HG02981 (cell line): ENCODE data around the gene PPP1R14D.

ENCODE experiments used
- ATAC-seq: cut with Tn5 transposase; IDR thresholded peaks from one replicate; pipeline ENCODE4 v1.9.1; 2021; ENCODE audit warnings: mild to moderate bottlenecking, moderate library complexity; ENCODE audit not compliant: unreplicated experiment

The PPP1R14D gene

DNA sequence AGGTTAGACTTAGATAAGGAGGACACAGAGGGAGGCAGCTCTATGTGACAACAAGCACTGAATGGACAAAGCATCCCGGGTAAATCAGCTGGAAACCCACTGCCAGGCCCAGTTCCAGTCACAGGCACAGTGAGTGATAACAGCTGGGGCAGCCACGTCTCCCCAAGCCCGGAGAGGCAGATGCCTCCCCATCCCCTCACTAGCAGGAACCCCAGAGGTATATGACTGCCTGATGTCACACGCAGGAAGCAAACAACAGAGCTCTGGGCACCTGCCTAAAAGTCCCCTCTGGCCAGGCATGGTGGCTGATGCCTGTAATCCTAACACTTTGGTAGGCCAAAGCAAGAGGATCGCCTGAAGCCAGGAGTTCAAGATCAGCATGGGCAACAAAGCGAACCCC, 40.5 kb downstream of the PPP1R14D start:
- ATAC-seq = no peak

DNA sequence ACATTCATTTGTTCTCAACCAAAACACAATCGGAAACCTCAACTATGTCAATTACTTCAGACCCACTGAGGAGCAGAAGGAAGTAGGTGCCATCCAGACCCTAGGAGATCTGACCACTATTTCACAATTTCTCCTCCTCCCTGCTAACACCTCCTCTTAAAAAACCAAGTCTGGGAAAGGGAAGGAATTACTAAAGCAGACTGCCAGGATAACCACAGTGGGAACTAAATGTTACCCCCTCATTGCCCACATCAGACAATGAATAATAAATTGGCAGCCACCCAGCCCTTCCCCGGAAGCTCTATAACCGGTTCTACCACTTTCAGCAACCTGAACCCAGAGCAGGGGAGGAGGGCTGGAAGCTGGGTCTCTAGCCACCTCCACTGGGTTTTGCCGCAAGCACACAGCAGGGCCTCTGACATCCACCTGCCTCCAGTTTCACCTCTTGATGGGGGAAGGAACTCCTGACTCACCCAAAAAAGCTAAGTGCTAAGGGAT, 41.1 kb downstream of the PPP1R14D start:
- ATAC-seq = no peak

- ATAC-seq = no peak
These were observed 42.7 kb downstream of the PPP1R14D start for GRCh38 chr15:40785814-40786213.

GRCh38 chr15:40785164-40785563, 43.3 kb downstream of the PPP1R14D start:
- no peak for ATAC-seq

DNA sequence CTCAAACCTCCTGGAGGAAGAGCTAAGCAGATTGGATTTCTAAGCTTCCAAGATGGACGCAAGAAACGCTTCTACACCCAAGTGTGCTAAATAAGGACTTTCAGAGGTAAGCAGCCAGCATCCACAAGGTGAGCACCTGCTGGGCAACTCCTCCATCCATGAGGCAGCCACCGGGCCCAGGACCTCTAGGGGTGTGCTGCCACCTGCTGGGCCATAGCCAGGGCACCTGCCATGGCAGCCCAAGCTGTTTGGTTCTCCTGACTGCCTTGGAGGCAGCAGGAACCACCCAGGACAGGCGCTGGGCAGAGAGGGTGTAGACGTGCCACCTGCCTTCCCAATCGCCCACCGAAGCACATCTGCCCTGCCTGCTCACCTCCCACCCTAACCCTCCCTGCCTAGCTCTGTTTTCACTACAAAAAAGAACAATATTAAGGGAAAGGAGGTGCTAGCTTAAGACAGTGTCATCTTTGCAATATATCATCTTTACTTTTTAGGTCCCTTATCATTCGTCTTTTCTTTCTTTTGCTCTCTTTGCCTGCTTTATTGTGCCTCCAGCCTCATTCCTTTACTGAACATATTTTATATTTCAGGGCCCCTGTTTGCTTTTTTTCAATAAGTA, 45.8 kb downstream of the PPP1R14D start:
- ATAC-seq = no peak

GRCh38 chr15:40776537-40777141, 51.9 kb downstream of the PPP1R14D start:
- no peak for ATAC-seq

DNA sequence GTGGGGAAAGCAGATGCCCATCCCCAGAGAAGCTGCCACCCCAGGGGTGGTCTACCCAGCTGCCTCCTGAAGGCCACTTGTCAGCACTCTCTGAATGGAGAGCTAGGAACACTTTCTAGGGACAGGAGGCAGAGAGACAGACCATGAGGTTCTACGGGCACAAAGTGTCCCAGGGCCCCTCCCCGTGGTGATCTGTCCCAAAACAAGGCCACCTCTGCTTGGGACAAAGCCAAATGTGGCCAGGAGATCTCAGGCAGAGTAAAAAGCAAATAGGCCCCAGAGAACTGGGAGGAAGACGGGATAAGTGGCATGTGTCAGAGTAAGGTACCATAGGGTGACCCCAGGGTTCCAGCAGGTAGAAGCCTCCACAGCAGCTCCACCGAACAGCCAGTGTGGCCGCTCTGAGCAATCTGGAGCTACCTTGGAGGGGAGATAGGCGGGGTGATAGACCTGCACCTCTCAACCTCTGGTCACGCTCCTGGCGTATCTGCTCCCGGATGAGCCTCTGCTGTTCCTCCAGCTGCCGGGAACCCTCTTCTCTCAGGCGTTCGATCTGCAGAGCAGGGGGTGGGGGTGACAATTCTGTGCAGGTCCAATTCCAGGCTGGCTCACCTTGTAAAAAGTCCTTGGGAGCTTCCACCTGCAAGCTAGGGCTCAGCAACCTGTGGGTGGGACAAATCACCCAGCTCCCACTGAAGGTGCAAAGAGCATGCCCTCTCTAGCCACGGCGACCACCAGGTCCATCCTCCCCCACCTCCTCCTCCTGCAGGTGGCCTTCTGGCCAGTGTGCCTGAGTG, 52.6 kb downstream of the PPP1R14D start:
- no peak for ATAC-seq

DNA sequence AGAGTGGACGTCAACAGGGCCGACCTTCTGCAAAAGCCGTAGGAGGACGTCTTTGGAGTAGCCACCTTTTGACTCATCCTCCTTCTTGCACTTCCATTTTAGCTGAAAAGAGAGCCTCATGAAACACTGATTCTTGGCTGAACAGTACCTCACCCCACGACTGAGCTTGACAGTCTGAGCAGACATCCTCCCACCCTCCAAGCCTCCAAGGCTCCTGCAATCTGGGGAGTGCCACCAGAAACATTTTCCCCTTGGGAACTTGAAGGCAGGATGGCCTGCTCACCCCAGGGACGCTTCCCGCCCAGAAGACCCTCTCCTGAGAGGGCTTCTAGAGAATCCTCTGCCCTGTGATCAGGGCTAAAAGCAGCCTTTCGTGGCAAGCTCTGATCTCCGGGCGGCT, 53.5 kb downstream of the PPP1R14D start:
- ATAC-seq = no peak

DNA sequence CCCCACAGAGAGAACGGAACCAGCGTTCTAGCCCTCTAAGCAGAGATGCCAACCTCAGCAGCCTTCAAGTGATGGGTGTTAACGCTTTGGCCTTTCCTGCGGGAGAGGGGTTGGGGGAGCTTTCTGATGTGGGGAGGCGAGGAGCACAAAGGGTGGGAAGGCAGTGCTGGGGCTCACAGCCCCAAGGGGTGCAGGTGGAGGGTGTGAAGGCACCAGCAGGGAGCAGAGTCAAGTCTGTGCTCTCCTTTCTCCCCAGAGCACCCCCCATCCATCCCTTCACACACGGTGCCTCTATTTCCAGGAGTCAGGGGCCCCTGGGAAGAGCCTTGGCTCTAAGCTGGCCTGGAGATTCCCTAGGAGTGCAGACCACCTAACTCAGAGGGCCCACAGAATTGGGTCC, 54.6 kb downstream of the PPP1R14D start:
- ATAC-seq = no peak

DNA sequence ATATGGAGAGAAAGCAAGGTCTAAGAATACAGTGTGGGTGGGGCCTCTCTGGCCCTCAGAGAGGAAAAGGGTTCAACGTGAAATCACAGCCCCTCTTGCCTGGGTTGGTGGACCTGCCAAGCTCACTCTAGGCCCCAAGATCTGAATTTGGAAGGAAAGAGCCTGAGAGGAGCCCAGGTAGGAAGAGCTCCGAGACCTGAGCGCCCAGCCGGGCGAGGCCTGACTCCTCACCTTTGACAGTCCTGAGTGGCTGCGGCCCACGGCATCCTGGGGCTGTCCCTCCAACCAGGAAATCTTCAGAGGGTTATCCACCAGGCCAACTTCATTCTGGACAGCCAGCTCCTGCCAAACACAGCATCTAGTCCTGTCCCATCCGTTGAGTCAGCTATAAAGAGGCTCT, 55.0 kb downstream of the PPP1R14D start:
- no peak for ATAC-seq

DNA sequence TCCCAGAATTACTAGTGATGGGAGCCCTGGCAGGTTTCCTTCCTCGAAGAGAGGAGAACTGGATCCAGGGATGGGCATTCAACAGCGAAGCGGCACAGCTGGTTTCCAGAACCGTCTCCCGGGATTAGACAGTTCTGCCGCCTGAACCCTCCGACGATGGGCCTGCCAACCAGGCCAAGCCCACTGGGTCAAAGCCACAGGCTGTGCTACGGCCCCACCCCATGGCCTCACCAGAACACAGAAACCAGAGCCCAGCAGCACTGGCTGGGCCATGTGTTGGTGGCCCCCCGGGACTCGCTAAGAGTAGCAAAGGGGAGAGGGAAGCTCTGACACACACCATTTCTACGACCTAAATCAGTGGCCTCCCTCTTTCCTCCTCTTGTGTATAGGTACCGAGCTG, 56.5 kb downstream of the PPP1R14D start:
- ATAC-seq = no peak

DNA sequence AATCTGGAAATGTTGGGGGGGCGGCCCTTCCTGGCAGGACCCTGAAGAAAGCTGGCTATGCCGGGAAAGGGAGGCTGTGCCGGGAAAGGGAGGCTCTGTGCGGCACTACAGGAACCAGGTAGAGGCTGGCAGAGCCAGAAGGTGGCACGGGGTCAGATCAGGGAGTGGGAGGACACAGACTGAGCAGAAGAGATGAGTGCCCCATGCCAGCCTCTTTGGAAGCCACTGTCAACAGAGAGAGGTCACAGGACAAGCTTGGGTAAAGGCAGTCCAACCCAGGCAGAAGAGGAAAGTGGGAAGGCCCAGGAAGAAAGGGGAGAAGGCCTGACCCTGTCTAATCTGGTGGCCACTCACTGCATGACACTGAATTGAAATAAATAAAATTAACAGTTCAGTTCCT, 57.3 kb downstream of the PPP1R14D start:
- no peak for ATAC-seq

- no peak for ATAC-seq
These were observed 58.3 kb downstream of the PPP1R14D start for GRCh38 chr15:40770147-40770721.

- ATAC-seq = peak; percentile 41
These were observed 59.0 kb downstream of the PPP1R14D start, which contains the start of gene C15orf62 for GRCh38 chr15:40769274-40770146. C15orf62 (plus strand) TSS chr15:40769980; CDS start chr15:40770496, 516 bp downstream.

DNA sequence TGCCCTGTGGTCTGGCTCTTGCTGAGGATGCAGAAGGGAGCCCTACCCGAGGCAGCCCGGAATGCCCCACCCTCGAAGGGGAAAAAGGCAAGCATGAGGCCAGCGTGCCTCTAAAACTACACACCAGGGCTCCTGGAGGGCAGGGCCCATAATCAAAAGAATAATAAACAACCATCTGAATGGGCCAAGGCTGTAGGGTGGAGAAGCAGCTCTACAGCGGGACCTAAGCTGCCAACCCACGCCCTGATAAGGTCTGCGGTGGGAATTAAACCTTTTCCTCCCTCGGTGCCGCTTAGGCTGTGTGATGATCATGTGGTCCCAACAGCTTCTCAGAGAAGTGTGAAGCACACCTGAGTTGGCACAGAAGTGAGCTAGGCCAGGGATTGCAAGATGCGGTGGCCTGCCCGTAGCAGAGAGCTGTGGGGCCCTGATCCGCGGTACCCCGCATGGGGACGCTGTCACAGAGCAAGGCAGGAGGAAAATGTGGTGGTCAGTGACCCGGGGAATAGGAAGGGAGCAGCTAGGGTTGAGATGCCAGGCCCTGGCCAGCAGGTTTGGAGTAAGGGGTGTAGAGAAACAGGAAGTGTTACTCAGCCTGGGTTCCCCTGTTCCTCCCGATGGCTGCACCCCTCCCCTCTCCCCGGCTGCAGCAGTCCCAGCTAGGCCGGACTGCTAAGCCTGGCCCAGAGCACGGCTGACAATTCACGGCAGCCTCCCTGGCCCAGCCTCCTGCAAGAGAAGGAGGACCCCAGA, 59.8 kb downstream of the PPP1R14D start:
- ATAC-seq = peak; percentile 1

- ATAC-seq = no peak
These were observed 60.5 kb downstream of the PPP1R14D start for GRCh38 chr15:40767838-40768500.

GRCh38 chr15:40766906-40767837, 61.3 kb downstream of the PPP1R14D start:
- no peak for ATAC-seq

DNA sequence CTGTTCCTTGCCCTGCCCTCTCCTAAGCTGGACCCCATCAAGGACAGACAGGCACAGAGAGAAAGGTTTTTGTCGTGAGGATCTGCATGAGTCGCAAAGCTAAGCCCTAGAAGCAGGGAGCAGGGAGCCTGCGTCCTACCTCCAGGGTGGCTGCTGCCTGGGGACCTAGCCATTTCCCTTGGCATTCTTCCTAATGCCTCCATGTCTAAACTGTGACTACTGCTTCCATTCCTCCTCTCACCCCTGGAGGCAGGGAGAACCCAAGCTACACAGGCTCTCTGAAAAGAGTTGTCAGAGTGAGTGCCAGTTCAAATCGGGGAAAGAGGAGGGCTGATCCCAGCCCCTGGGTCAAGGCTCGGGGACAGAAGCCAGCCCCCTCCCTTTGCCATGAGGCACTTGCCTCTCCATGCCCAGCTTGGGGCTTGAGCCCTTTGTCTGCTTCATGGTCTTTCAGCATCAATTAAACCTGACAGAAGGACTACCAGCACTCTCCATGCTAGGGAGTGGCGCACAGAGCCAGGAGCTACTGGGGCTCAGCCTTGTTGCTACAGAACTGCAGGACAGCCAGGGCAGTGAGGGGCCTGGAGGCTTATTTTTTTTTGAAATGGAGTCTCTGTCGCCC, 62.2 kb downstream of the PPP1R14D start:
- ATAC-seq = no peak
